GM12891 (cell line): ENCODE measurements around the gene VPS52.

Source experiments
- POLR2A ChIP-seq: IDR thresholded peaks from 2 replicates; pipeline ENCODE4 v1.6.1; 2011; ENCODE audit warnings: low read depth, low read length, control low read depth
- POLR2AphosphoS5 ChIP-seq: IDR thresholded peaks from 2 replicates; pipeline ENCODE4 v1.6.1; 2011; ENCODE audit warnings: low read depth, low read length, control low read depth
- SPI1 ChIP-seq: IDR thresholded peaks from 2 replicates; pipeline ENCODE4 v1.6.1; 2011; ENCODE audit warnings: low read depth, low read length, control low read depth
- TAF1 ChIP-seq: IDR thresholded peaks from 2 replicates; pipeline ENCODE4 v1.6.1; 2011; ENCODE audit warnings: low read depth, low read length, control low read depth

DNA sequence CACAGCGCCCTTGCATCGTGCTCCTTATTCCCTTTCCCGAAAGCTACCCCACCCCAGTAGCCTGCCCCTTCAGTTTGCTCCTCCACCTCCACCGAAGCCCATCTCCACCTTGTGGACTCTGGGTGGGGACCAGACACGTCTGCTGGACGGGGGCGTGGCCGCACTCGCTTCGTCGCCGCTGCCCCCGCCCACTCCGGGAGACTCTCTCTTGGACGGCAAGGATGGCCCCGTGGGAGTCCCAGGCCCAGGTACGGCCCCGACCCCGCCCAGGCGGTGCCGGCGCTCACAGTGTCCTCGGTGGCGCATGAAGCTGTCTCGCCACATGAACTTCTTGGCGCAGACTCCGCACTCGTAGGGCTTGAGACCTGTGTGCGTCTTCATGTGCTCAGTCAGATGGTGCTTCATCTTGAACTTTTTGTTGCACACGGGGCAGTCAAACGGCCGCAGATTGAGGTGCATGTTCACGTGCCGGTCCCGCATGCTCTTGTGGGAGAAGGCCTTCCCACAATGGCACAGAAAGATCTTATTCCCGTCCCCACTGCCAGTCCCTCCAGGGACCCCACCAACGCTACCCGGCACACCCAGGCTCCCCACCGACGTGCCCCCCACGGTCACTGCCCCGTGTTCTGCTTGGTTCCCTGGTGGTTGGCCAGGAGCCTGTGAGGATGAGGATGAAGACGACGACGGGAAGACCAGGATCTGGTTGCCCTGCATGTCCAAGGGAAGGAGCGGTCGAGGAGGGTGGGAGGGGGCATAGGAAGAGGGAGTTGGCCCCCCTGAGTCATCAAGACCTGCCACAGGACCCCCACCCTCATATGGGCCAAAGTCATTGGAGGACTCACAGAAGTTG, 43.5 kb upstream of the VPS52 start:
- TF ChIP-seq POLR2A (no peak), POLR2AphosphoS5 (no peak), TAF1 (no peak), SPI1 (no peak)
